ENCODE measurements around the gene CNKSR1. TPM values are rescaled to one million over a fixed set of nuclear protein-coding genes. Genes with fewer than 3 reads are reported as not detected.
A peak's percentile ranks its signal among the peaks of the same experiment; 100 is the strongest.

CNKSR1 gene
- total and polyA plus RNA-seq, 2 of the 8 experiments (the other 6 are each of a cell fraction or from before 2014, with no cell fraction given), result 13.9 to 14.5 TPM

DNA sequence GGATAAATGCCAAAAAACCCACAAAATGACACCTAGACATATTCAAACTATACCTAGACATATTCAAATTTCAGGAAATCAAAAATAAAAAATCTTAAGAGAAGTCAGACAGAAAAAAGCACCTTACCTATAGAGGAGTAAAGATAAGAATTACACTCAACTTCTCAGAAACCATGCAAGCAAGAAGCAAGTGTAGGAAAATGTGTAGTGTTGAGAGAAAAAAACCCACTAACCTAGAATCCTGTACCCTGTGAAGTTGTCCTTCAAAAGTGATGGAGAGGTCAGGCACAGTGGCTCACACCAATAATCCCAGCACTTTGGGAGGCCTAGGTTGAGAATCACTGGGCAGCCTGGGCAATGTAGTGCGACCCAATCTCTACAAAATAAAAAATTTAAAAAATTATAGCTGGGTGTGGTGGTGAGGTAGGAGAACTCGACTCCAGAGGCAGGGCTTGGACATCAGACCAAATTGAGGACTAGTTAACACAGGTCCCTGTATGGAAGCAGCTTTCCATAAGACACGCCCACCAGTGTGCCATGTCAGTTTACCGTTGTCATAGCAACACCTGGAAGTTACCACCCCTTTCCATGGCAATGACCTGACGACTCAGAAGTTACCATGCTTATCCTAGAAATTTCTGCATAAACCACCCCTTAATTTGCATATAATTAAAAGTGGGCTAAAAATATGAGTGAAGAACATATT, 45.0 kb upstream of the CNKSR1 start:
- no peak overlapping the region for H3K23ac ChIP-seq (ENCODE audit: insufficient read length)
- no peak overlapping the region for H3K27ac ChIP-seq (ENCODE audit: low read depth, low read length)
- no peaks in the 10 kb centered on the region for H3K36me3 ChIP-seq (ENCODE audit: control insufficient read depth in 2 of 4, insufficient read depth in 4 of 4, low read length in 3 of 4)
- no peak overlapping the region for H2BK120ac ChIP-seq (replicated peaks; ENCODE audit: low read depth, low read length)
- H2AFZ ChIP-seq (ENCODE audit: low read length), result no peak overlapping the region
- H2BK12ac ChIP-seq (ENCODE audit: low read depth, low read length), result no peak overlapping the region
- H3K18ac ChIP-seq (ENCODE audit: extremely low read depth, low read length), result no peak overlapping the region
- no peaks in the 10 kb centered on the region; the same call in 1 of the 2 replicates for H3K23me2 ChIP-seq (ENCODE audit: low read depth, low read length)
- H4K91ac ChIP-seq (replicated peaks; ENCODE audit: insufficient read length, low read length), result no peak overlapping the region
- no peak overlapping the region for H3K4me2 ChIP-seq (ENCODE audit: insufficient read depth in 1 of 2, low read depth in 2 of 2, low read length in 2 of 2)
- H3K27me3 ChIP-seq (replicated peaks in 1 of 4; ENCODE audit: control insufficient read depth in 3 of 4, extremely low read depth in 1 of 4, insufficient read depth in 3 of 4, low read length in 3 of 4), result no peaks in the 10 kb centered on the region
- H3K56ac ChIP-seq (replicated peaks; ENCODE audit: insufficient read length, low read depth, low read length), result no peak overlapping the region
- H3K9ac ChIP-seq (replicated peaks in 1 of 4; ENCODE audit: extremely low read depth in 1 of 4, low read depth in 3 of 4, low read length in 3 of 4), result no peak overlapping the region
- ChIA-PET CTCF (ENCODE audit: partially characterized antibody) (interaction anchor here (1.2 to 2.0 kb wide), 3 partner anchors 10 to 28 kb away, joined by 3 to 7 read pairs (median 4); no protein-coding TSS in a partner anchor), POLR2A (ENCODE audit: partially characterized antibody) (interaction anchor here (0.8 to 1.4 kb wide), 3 partner anchors 9 to 21 kb away, joined by 3 to 4 read pairs (median 3); partner anchors contain the start of gene PDIK1L)
- H3K79me1 ChIP-seq (ENCODE audit: low read depth, low read length), result no peaks in the 10 kb centered on the region
- no peak overlapping the region for H3K4ac ChIP-seq (replicated peaks; ENCODE audit: insufficient read length, low read depth, low read length)
- no peak overlapping the region for H3K14ac ChIP-seq (ENCODE audit: insufficient read length)
- no peak overlapping the region for H2AK5ac ChIP-seq (ENCODE audit: low read depth, low read length)
- H3K4me3 ChIP-seq (ENCODE audit: extremely low read depth in 1 of 4, insufficient read depth in 2 of 4, low read depth in 3 of 4, low read length in 4 of 4), result no peak overlapping the region
- no peak overlapping the region for H2BK20ac ChIP-seq (ENCODE audit: low read length)
- no peak overlapping the region for H2BK5ac ChIP-seq (ENCODE audit: low read depth, low read length)
- H4K8ac ChIP-seq (ENCODE audit: extremely low read depth, insufficient read depth, low read length), result no peak overlapping the region
- 78% methylated on average over 5 of the region's 5 CpGs; no CpG with 5 or more reads in 1 of the 2 experiments for WGBS, 2 experiments (ENCODE audit: extremely low coverage in 1 of 2, insufficient coverage in 1 of 2, insufficient read length in 1 of 2, insufficient replicate concordance in 2 of 2, low coverage in 1 of 2, low lambda C conversion rate in 2 of 2, missing lambda C conversion rate in 1 of 2)
- no peak overlapping the region for H4K5ac ChIP-seq (ENCODE audit: insufficient read length, low read depth, low read length)
- no peaks in the 10 kb centered on the region for H3K9me3 ChIP-seq (ENCODE audit: insufficient read depth in 2 of 2, low read depth in 1 of 2, low read length in 1 of 2)
- H4K20me1 ChIP-seq (replicated peaks in 1 of 2; ENCODE audit: control insufficient read depth in 1 of 2, insufficient read depth in 2 of 2, low read length in 2 of 2), result no peaks in the 10 kb centered on the region
- no peak for FAIRE-seq
- H3K4me1 ChIP-seq (replicated peaks in 1 of 4; ENCODE audit: control insufficient read depth in 3 of 4, insufficient read depth in 4 of 4, low read length in 3 of 4), result no peaks in the 10 kb centered on the region
- DNase-seq (ENCODE audit: low read depth in 1 of 2, low spot score in 2 of 2), result peak in 1 of 2 experiments; percentile 57
- no peak overlapping the region for H2BK15ac ChIP-seq (ENCODE audit: low read length)
- no peaks in the 10 kb centered on the region for H3K79me2 ChIP-seq (ENCODE audit: control insufficient read depth in 1 of 2, insufficient read depth in 2 of 2, low read length in 2 of 2)
- TF ChIP-seq SAP30 (IDR thresholded peaks at IDR 0.05; ENCODE audit: insufficient read depth, insufficient replicate concordance, low read length) (no peak), RXRA (IDR thresholded peaks at IDR 0.05; ENCODE audit: insufficient read depth, low read depth, low read length) (no peak), JUND (IDR thresholded peaks at IDR 0.05; ENCODE audit: low read length) (no peak), YY1 (IDR thresholded peaks at IDR 0.05; ENCODE audit: low read depth, low read length) (no peak), SRF (IDR thresholded peaks at IDR 0.05; ENCODE audit: low read depth, low read length) (no peak), RFX5 (IDR thresholded peaks at IDR 0.05; ENCODE audit: borderline replicate concordance, low read depth, low read length) (peak; percentile 29; the same call in 1 of the 2 replicates), MAX (IDR thresholded peaks at IDR 0.05) (no peak)
